Prostate gland (tissue), 2 donors: ENCODE measurements around the gene SLC16A13. TPM values are rescaled to one million over a fixed set of nuclear protein-coding genes. Genes with fewer than 3 reads are reported as not detected.

ENCODE experiments used
- DNase-seq: peaks from one replicate; pipeline ENCODE4 v3.0.0-alpha.2; 2019; ENCODE audit warnings: low spot score
- H3K27ac ChIP-seq, 2 donors: fragments of 200-600 bp; sonication (generic); 2 replicates each; pipeline ENCODE4 v1.5.1; 2017 to 2019
- H3K27me3 ChIP-seq: fragments of 200-600 bp; sonication (generic); replicated peaks from 2 replicates; pipeline ENCODE4 v1.5.1; 2019; ENCODE audit not compliant: insufficient read depth
- H3K36me3 ChIP-seq, 2 donors: fragments of 200-600 bp; sonication (generic); 1 replicate in 1 of 2; 2 replicates in 1 of 2; pipeline versions ENCODE4 v1.5.1 to v1.8.1; 2017 to 2019
- H3K4me1 ChIP-seq: fragments of 200-600 bp; sonication (generic); replicated peaks from 2 replicates; pipeline ENCODE4 v1.5.1; 2019
- H3K4me3 ChIP-seq, 2 donors: fragments of 200-600 bp; sonication (generic); 2 replicates each; pipeline ENCODE4 v1.5.1; 2017 to 2019
- H3K9me3 ChIP-seq: fragments of 200-600 bp; sonication (generic); 2 replicates; pipeline ENCODE4 v1.5.1; 2017
- POLR2A ChIP-seq: fragments of 450-650 bp; IDR thresholded peaks from one replicate; pipeline ENCODE4 v1.6.1; 2016; ENCODE audit warnings: antibody characterized with exemption, mild to moderate bottlenecking
- POLR2AphosphoS5 ChIP-seq: sonication (generic); formaldehyde crosslinking; IDR thresholded peaks from one replicate; pipeline ENCODE4 v1.6.1; 2017; ENCODE audit warnings: antibody characterized with exemption
- WGBS: methylation state at CpG from one replicate; pipeline ENCODE4 v1.1.5; 2018; 5-methylcytosine and 5-hydroxymethylcytosine counted together
- intact Hi-C: fragments of 100-400 bp; cut with DNase I; formaldehyde crosslinking; loops from one replicate; pipeline ENCODE4 v1.14.2; 2022
- total RNA-seq, 2 donors: library from RNA; depleted of rRNA; stranded (reverse); fragments of >200 nt; gene quantifications; one replicate each; pipeline ENCODE4 v1.1.0, GENCODE V29; 2016
- TF ChIP-seq, protein P1 (sequence below), 4 experiments: fragments of 200-600 bp in 2 of 4; fragments of 450-650 bp in 2 of 4; sonication (generic) in 2 of 4; IDR thresholded peaks; 1 replicate in 3 of 4; 2 replicates in 1 of 4; pipeline ENCODE4 v1.5.1; 2016 to 2019; ENCODE audit warnings: antibody characterized with exemption in 4 of 4, mild to moderate bottlenecking in 2 of 4, moderate library complexity in 2 of 4

Gene SLC16A13
- total RNA-seq, 2 donors from 2014 or later, result 1.7 to 1.8 TPM

DNA sequence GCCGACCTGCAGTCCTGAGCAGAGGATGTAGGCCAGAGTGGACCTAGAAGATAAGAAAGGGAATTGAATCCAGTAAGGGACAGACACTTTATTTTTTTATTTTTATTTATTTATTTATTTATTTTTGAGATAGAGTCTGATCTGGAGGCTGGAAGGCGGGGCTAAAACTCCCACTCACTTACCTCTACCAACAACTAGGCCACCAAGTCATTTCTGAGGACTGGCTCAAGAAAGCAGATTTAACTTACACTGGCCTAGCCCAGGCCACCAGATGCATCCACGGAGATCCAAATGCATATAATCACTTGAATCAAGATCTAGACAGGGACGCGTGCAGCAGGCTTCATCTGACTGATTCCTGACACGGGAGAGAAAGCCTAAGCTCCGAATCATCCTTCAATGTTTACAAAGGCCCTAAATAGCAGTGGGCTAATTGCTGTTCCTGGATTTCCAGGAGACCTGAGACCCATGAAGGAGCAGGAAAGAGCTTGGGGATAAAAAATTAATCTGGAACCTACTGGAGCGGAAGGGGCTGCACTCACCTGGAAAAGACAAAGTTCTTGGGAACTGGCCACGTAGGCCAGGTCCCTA, 41.1 kb upstream of the SLC16A13 start:
- Histone ChIP-seq H3K27ac (no peak overlapping the region), H3K9me3 (no peaks in the 10 kb centered on the region), H3K4me1 (no peaks in the 10 kb centered on the region), H3K36me3 (peaks cover 0 to 3% of the 10 kb centered on the region in 2 donors), H3K27me3 (no peaks in the 10 kb centered on the region), H3K4me3 (no peak overlapping the region)
- TF ChIP-seq POLR2AphosphoS5 (no peak), POLR2A (no peak)
- TF ChIP-seq, protein P1, sequence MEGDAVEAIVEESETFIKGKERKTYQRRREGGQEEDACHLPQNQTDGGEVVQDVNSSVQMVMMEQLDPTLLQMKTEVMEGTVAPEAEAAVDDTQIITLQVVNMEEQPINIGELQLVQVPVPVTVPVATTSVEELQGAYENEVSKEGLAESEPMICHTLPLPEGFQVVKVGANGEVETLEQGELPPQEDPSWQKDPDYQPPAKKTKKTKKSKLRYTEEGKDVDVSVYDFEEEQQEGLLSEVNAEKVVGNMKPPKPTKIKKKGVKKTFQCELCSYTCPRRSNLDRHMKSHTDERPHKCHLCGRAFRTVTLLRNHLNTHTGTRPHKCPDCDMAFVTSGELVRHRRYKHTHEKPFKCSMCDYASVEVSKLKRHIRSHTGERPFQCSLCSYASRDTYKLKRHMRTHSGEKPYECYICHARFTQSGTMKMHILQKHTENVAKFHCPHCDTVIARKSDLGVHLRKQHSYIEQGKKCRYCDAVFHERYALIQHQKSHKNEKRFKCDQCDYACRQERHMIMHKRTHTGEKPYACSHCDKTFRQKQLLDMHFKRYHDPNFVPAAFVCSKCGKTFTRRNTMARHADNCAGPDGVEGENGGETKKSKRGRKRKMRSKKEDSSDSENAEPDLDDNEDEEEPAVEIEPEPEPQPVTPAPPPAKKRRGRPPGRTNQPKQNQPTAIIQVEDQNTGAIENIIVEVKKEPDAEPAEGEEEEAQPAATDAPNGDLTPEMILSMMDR (IDR thresholded peaks at IDR 0.05), result no peak
- 90% methylated on average over 9 of the region's 9 CpGs for WGBS
- no peak for DNase-seq
- intact Hi-C loops, result no loop called here

DNA sequence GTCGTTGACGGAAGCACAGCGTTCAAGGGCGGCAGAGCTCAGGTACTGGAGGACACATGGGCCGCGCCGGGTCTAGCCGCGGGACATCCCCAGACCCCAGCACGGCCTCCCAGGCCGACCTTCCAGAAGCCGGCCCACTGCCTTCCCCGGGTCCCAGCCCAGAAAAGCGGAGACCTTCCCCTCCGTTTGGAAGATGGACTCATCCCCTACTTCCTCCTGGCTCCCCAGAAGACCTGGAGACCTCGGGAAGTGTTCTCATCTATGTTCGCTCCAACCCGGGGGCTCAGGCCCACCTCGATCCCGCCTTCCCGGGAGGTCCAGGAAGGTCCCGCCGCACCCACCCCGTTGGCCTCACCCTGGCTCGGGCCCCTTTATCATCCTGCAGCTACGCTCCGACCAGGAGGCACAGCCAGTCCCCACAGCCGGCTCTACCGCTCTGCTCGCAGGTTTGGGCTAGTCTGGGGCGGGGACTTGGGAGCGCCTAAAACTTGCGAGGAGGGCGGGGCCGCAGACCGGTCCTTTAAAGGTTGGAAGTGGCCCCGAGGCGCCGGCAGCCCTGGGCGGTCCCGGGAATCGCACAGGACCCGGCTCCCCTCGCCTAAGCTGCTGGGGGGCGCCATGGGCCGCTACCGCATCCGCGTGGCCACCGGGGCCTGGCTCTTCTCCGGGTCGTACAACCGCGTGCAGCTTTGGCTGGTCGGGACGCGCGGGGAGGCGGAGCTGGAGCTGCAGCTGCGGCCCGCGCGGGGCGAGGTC, 40.1 kb upstream of the SLC16A13 start, which contains the start of gene ALOX12:
Gene ALOX12 (plus strand): TSS at position 550 of the 756 bp plus-strand sequence. CDS start 69 bp downstream, at position 619.
- Histone ChIP-seq H3K4me1 (no peaks in the 10 kb centered on the region), H3K36me3 (peaks cover 0 to 3% of the 10 kb centered on the region in 2 donors), H3K27me3 (no peaks in the 10 kb centered on the region), H3K4me3 (peak within 1 kb of the TSS; percentile 26 to 29), H3K27ac (no peak within 1 kb of the TSS), H3K9me3 (no peaks in the 10 kb centered on the region)
- TF ChIP-seq POLR2AphosphoS5 (no peak), POLR2A (peak; percentile 55)
- DNase-seq, result peak; percentile 45
- intact Hi-C loops, result no loop called here
- 16% methylated on average over 36 of the region's 64 CpGs for WGBS

DNA sequence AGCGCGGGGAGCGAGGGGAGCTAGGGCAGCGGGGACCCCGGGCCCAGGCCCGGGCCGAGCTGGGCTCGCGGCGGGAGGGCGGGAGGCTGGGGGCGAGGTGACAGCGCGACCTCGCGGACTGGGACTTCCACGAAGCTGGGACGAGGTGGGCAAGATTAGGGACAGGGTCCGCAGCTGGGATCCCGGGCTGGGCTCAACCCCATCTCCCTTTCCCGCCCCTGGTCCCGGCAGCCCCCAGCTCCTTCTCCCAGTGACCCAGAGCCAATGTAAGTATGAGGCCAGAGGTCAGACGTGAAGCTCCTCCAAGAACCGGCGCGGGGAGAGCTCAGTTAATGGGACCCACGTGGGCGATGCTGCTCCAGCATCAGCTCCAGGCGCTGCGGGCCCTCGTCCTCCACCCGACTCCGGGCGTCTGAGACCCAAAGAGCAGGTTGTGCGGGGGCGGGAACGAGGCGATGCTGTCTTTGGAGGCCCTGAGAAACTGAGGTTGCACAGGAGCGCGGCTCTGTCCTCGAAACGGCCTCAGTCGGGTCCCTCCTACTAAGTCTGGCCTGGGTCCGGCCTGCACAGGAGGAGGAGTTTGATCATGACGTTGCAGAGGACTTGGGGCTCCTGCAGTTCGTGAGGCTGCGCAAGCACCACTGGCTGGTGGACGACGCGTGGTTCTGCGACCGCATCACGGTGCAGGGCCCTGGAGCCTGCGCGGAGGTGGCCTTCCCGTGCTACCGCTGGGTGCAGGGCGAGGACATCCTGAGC, 39.4 kb upstream of the SLC16A13 start:
- WGBS, result 76% methylated on average over 41 of the region's 58 CpGs

DNA sequence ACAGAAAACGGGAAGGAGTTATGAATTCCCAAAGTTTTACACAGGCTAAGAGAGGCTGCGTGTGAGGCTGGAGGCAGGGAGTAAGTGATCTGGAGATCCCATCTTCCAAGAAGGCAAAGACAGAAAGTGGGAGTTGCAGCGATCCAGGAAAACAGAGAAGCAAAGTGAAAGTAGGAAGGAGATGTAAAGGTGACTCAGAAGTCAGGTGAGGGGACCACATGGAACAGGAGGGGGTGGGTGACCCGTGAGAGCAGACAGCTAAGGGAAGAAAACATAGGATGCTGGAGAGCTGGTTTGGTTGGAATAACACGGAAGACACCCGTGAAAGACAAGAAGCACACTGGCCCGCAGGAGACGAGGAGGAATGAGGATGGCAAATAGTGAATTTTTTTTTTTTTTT, 38.6 kb upstream of the SLC16A13 start:
- TF ChIP-seq POLR2A, result no peak
- no peak for TF ChIP-seq POLR2AphosphoS5
- TF ChIP-seq, protein P1 (IDR thresholded peaks at IDR 0.05), result no peak
- Histone ChIP-seq H3K36me3 (peaks cover 0 to 3% of the 10 kb centered on the region in 2 donors), H3K27me3 (no peaks in the 10 kb centered on the region), H3K4me1 (no peaks in the 10 kb centered on the region), H3K9me3 (no peaks in the 10 kb centered on the region), H3K27ac (no peak overlapping the region), H3K4me3 (no peak overlapping the region)
- no peak for DNase-seq
- intact Hi-C loops, result no loop called here
- 81% methylated on average over 8 of the region's 8 CpGs for WGBS

More for the DNA sequence above, 39.4 kb upstream of the SLC16A13 start:
- Histone ChIP-seq H3K27ac (no peak overlapping the region), H3K27me3 (no peaks in the 10 kb centered on the region), H3K36me3 (peaks cover 0 to 3% of the 10 kb centered on the region in 2 donors), H3K9me3 (no peaks in the 10 kb centered on the region), H3K4me1 (no peaks in the 10 kb centered on the region), H3K4me3 (peak overlapping the region; percentile 26 to 29)
- DNase-seq, result no peak
- intact Hi-C loops, result no loop called here
- TF ChIP-seq POLR2A (no peak), POLR2AphosphoS5 (no peak)
- TF ChIP-seq, protein P1 (IDR thresholded peaks at IDR 0.05), result no peak

DNA sequence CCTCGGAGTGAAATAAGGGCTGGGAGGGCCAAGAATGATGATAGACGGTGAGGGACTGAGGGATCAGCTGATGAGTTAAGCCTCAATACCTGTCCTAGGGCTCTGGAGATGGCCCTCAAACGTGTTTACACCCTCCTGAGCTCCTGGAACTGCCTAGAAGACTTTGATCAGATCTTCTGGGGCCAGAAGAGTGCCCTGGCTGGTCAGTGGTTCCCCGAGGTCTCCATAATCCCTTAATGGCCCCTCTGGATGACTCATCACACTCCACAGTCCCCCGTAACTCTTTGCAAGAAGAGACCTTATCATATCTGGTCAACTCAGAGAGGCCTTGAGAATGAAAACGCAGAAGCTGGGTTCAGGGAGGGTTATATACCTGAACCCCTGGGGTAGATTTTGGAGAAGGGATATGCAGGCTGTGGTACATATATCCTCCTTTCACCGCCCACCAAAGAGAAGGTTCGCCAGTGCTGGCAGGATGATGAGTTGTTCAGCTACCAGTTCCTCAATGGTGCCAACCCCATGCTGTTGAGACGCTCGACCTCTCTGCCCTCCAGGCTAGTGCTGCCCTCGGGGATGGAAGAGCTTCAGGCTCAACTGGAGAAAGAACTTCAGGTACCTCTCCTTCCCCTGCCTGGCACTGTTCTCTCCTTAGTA, 36.8 kb upstream of the SLC16A13 start:
- no peaks in the 10 kb centered on the region for H3K27me3 ChIP-seq
- no peak overlapping the region for H3K4me3 ChIP-seq
- no peaks in the 10 kb centered on the region for H3K9me3 ChIP-seq
- H3K36me3 ChIP-seq, result peaks cover 0 to 3% of the 10 kb centered on the region in 2 donors
- no peaks in the 10 kb centered on the region for H3K4me1 ChIP-seq
- no peak for DNase-seq
- no peak overlapping the region for H3K27ac ChIP-seq
- TF ChIP-seq POLR2A, result no peak
- TF ChIP-seq POLR2AphosphoS5, result no peak
- TF ChIP-seq, protein P1 (IDR thresholded peaks at IDR 0.05), result no peak
- WGBS, result 82% methylated on average over 11 of the region's 11 CpGs
- intact Hi-C loops, result no loop called here
